ACC112 (cell line): ENCODE data around the gene MZB1.

ENCODE experiments used
- H2AFZ ChIP-seq: fragments of 200-600 bp; sonication (generic); one replicate; pipeline ENCODE4 v1.6.0; 2017; ENCODE audit warnings: antibody characterized with exemption, low read length; ENCODE audit not compliant: unreplicated experiment
- H3K27ac ChIP-seq: fragments of 200-600 bp; sonication (generic); 2 replicates; pipeline ENCODE4 v1.5.1; 2014; ENCODE audit warnings: low read depth, mild to moderate bottlenecking, antibody characterized with exemption, low read length, moderate library complexity
- H3K27me3 ChIP-seq: fragments of 200-600 bp; sonication (generic); 2 replicates; pipeline ENCODE4 v1.6.1; 2014; ENCODE audit warnings: mild to moderate bottlenecking, antibody characterized with exemption, low read length, moderate library complexity, mixed read lengths; ENCODE audit not compliant: insufficient read depth
- H3K36me3 ChIP-seq: fragments of 200-600 bp; sonication (generic); 2 replicates; pipeline ENCODE4 v1.6.1; 2016; ENCODE audit warnings: mild to moderate bottlenecking, antibody characterized with exemption, low read length, moderate library complexity, mixed read lengths; ENCODE audit not compliant: insufficient read depth
- H3K4me1 ChIP-seq: fragments of 200-600 bp; sonication (generic); one replicate; pipeline ENCODE4 v1.6.1; 2016; ENCODE audit warnings: low read length, mixed read lengths; ENCODE audit not compliant: insufficient read depth, unreplicated experiment, control insufficient read depth
- H3K4me3 ChIP-seq: fragments of 200-600 bp; sonication (generic); 2 replicates; pipeline ENCODE4 v1.5.1; 2014; ENCODE audit warnings: mild to moderate bottlenecking, low read depth, low read length
- H3K79me2 ChIP-seq: fragments of 200-600 bp; sonication (generic); one replicate; pipeline ENCODE4 v1.6.0; 2016; ENCODE audit warnings: low read length; ENCODE audit not compliant: control insufficient read depth, unreplicated experiment, insufficient read depth

MZB1 gene

DNA sequence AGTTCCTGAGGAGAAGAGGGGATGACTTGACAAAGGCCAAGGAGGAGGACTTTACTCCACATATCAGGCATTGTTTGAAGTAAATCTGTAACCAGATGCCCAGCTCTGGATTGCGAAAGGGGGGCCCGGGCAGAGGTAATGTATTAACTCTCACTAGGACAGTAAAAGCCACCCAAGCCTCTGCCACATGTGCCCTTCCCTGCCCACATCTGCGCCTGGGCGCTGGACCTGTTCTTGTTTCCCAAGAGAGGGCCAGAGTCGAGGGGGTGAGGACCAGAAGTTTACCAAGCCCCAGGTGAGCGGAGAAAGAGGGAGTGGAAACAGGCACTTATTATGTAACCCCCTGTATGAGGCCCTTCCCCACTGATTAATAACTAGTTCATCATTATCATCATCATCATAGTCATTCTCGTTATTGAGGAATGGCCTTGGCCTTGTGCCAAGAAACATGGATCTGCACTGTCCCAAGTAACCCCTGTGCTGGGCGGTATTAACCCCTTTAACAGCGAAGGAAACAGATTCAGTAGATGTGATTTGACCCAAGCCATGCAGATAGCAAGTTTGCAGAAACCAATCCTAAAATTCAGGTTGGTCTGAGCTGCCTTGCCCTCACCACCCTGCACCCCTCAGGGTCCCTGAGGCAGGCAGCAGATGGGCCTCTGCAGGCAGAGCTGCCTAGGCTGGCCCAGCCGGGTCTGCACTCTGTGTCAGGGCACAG lies 6.3 kb downstream of the MZB1 start, which contains the start of gene SLC23A1:
Gene SLC23A1 (minus strand): TSS at position 23 of the 718 bp plus-strand sequence. CDS start 44 bp downstream, outside the sequence.
- Histone ChIP-seq H3K27me3 (no peaks in the 10 kb centered on the region), H3K4me3 (no peak within 1 kb of the TSS), H3K36me3 (no peaks in the 10 kb centered on the region), H2AFZ (no peak within 1 kb of the TSS), H3K27ac (no peak within 1 kb of the TSS), H3K4me1 (peaks cover 16% of the 10 kb centered on the region), H3K79me2 (no peaks in the 10 kb centered on the region)

DNA sequence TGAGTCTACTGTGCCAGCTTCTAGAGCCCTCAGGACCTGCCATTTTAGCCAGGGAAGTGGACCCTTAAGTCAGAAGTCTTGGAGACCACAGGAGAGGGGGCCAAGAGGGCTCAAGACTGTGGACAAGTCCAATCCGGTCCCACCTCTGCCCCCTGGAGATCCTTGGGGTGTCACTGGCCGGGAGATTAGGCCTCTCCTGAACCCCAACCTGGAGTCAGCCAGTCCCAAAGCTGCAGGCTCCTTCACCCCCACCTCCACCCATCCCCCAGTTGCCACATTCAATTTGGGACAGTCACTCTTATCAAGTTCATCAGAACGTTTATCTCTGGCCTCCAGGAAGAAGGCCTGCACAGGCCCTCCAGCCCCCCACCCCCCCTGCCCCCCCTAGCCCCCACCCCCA lies 6.9 kb downstream of the MZB1 start:
- Histone ChIP-seq H3K27me3 (no peaks in the 10 kb centered on the region), H3K4me3 (no peak overlapping the region), H3K79me2 (no peaks in the 10 kb centered on the region), H3K27ac (no peak overlapping the region), H3K4me1 (peaks cover 16% of the 10 kb centered on the region), H3K36me3 (no peaks in the 10 kb centered on the region), H2AFZ (no peak overlapping the region)

DNA sequence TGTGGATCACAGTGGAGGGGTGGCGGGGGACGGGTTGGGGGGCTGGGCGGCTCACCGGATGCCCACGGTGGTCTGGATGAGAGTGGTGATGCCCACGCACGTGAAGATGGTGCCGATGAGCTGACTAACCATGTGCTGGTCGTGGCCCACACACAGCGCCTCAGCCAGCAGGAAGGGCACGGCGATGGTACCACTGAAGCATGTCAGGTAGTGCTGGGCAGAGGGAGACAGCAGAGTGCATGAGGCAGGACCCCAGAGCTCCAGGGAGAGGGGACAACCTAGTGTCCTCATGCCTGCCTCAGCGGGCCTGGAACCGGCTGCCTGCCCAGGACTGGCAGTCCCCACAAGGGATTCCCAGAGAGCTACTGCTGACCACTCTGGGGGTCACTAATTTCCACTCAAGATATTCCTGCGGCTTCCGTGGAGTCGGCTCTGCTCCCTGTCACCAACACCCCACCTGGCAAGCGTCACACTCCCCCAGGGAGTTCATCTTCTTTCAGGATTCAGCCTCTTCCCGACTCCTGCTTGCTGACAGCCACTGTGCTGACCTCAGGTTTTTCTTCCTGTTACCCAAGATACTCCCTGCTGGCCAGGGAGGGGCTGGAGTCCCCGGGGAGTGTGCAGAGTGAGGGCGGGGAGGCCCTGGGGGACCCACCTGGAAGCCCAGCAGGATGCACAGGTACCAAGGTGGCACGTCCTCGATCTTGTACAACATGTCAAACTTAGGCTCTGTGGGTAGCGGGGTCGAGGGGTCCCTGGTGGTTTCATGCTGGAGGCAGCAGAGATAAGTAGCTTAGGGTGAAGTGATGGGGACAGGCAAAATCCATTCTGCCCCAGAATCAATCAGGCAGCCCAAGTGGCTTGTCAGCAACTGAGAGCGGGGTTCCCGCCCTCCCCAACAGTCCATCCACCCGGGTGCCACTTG lies 7.6 kb downstream of the MZB1 start:
- Histone ChIP-seq H3K36me3 (no peaks in the 10 kb centered on the region), H2AFZ (no peak overlapping the region)

DNA sequence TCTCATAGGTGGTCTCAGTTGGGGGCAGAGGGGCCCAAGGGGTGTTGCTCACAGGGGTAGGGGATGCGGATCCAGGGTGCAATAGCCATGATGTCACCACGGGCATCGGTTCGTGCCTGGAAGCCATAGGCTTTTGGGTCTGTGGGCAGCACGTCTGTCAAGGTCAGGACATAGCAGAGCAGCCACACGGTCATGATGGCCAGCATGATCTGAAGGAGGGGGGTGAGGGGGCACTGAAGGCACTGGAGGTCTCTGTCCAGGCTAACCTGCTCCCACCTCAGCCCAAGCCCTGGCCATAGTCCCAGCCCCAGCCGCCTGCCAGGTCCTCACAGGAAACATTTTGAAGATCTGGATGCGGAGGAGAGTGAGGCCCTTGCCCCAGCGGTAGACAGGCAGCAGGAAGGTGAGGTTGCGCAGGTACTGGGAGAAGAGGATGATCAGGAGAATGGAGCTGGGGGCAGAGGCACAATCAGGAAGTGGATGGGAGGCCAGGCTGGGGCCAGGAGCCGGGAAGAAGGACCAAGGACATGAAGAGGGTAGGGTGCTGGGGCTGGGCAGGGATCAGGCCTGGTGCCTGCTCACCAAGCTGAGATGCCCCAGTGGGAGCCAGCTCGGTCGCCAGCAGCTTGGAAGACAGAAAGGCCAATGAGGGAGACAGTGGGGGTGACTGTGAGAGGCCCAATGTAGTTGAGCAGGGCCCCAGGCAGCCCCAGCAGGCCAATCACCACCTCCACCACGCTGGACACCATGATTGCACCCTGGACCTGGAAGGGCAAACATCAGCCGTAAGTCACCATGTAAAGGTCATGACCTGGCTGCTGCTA lies 9.9 kb downstream of the MZB1 start:
- Histone ChIP-seq H3K27ac (no peak overlapping the region), H2AFZ (no peak overlapping the region), H3K79me2 (no peaks in the 10 kb centered on the region), H3K4me3 (no peak overlapping the region), H3K4me1 (peaks cover 6% of the 10 kb centered on the region), H3K27me3 (no peaks in the 10 kb centered on the region), H3K36me3 (no peaks in the 10 kb centered on the region)

More for the DNA sequence above, 7.6 kb downstream of the MZB1 start:
- H3K79me2 ChIP-seq, result no peaks in the 10 kb centered on the region
- no peaks in the 10 kb centered on the region for H3K27me3 ChIP-seq
- no peak overlapping the region for H3K27ac ChIP-seq
- H3K4me1 ChIP-seq, result peaks cover 16% of the 10 kb centered on the region
- no peak overlapping the region for H3K4me3 ChIP-seq

DNA sequence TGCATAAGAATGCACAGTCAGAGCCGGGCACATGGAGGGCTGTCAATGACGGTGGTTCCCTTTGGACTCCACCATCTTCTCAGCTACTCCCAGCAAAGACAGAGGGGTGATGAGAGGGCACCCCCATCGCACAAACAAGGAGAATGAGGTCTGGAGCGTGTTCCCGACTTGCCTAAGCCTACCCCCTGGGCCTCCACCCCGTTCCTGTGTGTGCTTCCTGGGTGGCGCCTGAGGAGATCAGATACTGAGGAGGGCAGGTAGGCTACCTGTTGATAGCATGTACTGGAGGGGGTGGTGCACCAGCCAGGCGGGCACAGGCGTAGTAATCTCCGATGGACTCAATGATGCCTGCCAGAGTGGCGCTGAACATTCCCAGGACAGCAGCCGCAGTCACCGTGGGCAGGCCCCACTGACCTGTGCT lies 10.8 kb downstream of the MZB1 start:
- Histone ChIP-seq H3K27me3 (no peaks in the 10 kb centered on the region), H3K4me3 (no peak overlapping the region), H3K27ac (no peak overlapping the region), H3K4me1 (peaks cover 2% of the 10 kb centered on the region), H3K36me3 (no peaks in the 10 kb centered on the region), H2AFZ (no peak overlapping the region), H3K79me2 (no peaks in the 10 kb centered on the region)

DNA sequence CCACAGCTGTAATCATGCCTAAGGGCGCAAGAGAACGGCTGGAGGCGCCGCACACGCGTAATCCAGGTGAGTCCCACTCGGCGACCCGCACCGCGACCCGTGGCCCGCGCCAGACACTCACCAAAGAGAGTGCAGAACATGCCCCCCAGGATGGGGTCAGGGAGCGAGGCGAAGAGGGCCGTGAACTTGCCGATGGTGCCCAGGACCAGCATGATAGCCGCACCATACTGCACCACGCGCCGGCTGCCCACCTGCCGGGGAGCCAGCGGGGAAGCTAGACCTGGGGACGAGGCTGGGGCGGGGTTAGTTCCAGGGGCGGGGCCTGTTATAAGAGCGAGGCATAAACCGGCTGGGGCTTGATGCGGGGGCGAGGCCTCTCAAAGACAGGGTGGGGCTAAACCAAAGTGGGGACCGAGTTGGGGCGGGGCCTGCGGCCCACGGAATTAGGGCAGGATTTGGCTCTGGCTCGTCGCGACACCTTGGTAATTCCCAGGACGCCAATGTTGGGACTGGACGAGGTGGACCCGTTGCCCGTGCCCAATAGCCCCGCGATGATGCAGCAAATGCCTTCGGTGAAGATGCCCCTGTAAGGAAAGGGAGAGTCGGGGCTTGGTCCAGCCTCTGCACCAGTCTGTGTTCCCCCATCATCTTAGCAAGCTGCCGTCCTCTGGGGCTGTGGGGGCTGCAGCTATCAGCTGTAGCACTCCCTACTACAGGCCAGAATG lies 11.4 kb downstream of the MZB1 start:
- H3K4me3 ChIP-seq, result no peak overlapping the region
- no peak overlapping the region for H2AFZ ChIP-seq
- peaks cover 9% of the 10 kb centered on the region for H3K4me1 ChIP-seq
- H3K27me3 ChIP-seq, result no peaks in the 10 kb centered on the region
- H3K27ac ChIP-seq, result no peak overlapping the region
- no peaks in the 10 kb centered on the region for H3K79me2 ChIP-seq
- no peaks in the 10 kb centered on the region for H3K36me3 ChIP-seq

DNA sequence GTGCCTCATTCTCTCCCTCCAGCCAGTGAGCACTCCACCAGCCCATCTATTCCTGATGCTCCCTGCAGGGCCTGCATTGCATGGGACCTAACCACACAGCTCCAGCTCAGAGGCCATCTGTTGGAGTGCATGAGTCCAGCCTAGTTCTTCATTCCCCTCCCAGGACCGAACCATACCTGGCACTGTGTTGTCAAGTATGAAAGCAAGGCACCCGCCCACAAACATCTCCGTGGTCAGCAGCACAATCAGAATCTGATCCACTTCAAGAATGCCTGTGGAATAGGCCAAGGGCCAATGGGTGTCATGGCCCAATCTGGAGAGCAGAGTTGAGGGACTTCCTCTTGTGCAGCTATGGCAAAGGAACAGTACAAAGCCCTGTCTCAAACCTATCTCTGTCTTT lies 12.5 kb downstream of the MZB1 start:
- Histone ChIP-seq H3K4me3 (no peak overlapping the region), H3K27me3 (no peaks in the 10 kb centered on the region), H3K27ac (no peak overlapping the region), H2AFZ (no peak overlapping the region), H3K36me3 (no peaks in the 10 kb centered on the region), H3K4me1 (peaks cover 13% of the 10 kb centered on the region), H3K79me2 (no peaks in the 10 kb centered on the region)

DNA sequence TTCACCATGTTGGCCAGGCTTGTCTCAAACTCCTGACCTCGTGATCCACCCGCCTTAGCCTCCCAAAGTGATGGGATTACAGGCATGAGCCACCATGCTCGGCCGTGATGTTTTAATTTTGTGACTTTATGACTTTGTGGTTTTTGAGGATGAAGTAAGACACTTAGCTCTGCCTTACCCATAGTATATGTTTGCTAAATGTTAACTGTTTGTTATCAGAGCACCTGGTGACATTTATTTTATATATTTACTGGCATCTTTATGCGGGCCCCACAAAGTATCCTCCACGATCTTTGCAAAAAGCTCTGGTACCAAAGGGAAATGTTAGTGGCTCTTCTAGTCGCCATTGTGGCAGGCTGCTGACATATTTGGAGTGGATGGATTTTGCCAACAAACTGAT lies 13.3 kb downstream of the MZB1 start:
- H3K79me2 ChIP-seq, result no peaks in the 10 kb centered on the region
- H3K4me1 ChIP-seq, result peaks cover 13% of the 10 kb centered on the region
- H3K36me3 ChIP-seq, result peaks cover 7% of the 10 kb centered on the region; the same call in 1 of the 2 replicates
- no peak overlapping the region for H3K27ac ChIP-seq
- H3K27me3 ChIP-seq, result no peaks in the 10 kb centered on the region
- no peak overlapping the region for H3K4me3 ChIP-seq
- no peak overlapping the region for H2AFZ ChIP-seq

DNA sequence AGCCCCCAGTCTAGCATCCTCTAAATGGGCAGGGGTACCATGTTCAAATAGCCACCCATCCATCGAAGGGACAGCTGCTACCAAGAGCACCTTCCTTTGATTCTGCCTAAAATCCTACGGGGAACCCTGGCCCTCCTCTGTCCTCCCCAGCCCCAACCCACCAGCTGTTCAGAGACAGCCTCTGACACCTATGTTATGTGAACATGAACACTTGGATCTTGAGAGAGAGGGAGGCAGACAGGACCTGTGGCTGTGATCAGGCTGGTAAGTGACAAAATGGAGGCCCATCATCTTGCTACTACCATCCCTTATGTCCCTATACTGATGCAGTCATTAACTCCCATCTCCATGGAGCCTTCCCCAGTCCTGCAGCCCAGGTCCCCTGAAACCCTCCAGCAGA lies 14.8 kb downstream of the MZB1 start:
- Histone ChIP-seq H3K4me1 (peaks cover 13% of the 10 kb centered on the region), H3K36me3 (peaks cover 11% of the 10 kb centered on the region; the same call in 1 of the 2 replicates), H3K27ac (no peak overlapping the region)

More for the DNA sequence above, 14.8 kb downstream of the MZB1 start:
- H3K27me3 ChIP-seq, result no peaks in the 10 kb centered on the region
- no peak overlapping the region for H3K4me3 ChIP-seq
- H3K79me2 ChIP-seq, result no peaks in the 10 kb centered on the region
- no peak overlapping the region for H2AFZ ChIP-seq
